GM12878 (cell line): ENCODE data around the gene SLCO3A1. TPM values are rescaled to one million over a fixed set of nuclear protein-coding genes. Genes with fewer than 3 reads are reported as not detected.

Experiments
- ATAC-seq: fragments of 200-7000 bp; cut with Tn5 transposase; 3 replicates; pipeline ENCODE4 v1.9.1; 2020; ENCODE audit warnings: mild to moderate bottlenecking, moderate library complexity
- BruUV-seq: library from RNA; stranded (reverse); fragments of 400-500 nt; replicated peaks from 2 replicates; lab custom pipeline; 2021; lab: Mats Ljungman, UMichigan
- CTCF ChIA-PET: fragments of 300-600 bp; sonication (Branson Sonifier 250); formaldehyde crosslinking; extraction: SDS; loops from one replicate; lab custom pipeline; 2021; ENCODE audit warnings: inconsistent platforms; lab: Yijun Ruan, JAX
- POLR2A ChIA-PET: fragments of 350-600 bp; formaldehyde crosslinking; extraction: SDS; loops from one replicate; lab custom pipeline; 2021; ENCODE audit warnings: inconsistent platforms; lab: Charles Lee
- RAD21 ChIA-PET: fragments of 300-600 bp; sonication (Branson Sonifier 250); formaldehyde crosslinking; loops from one replicate; lab custom pipeline; 2023; ENCODE audit warnings: antibody characterized with exemption; ENCODE audit not compliant: unreplicated experiment; lab: Charles Lee
- SMC1A ChIA-PET: fragments of 300-600 bp; sonication (Branson Sonifier 250); formaldehyde crosslinking; loops from one replicate; lab custom pipeline; 2023; ENCODE audit not compliant: unreplicated experiment, uncharacterized antibody; lab: Charles Lee
- DNase-seq: peaks from one replicate; pipeline ENCODE4 v3.0.0-alpha.2; 2011; ENCODE audit warnings: low read depth, low spot score
- FAIRE-seq: peaks from 3 replicates; lab custom pipeline; 2011; peaks lifted over from hg19 to GRCh38; lab: Jason Lieb, UNC
- H2AFZ ChIP-seq: 2 replicates; pipeline ENCODE4 v1.6.0; 2011; ENCODE audit warnings: low read depth, low read length, control low read depth; ENCODE audit not compliant: control insufficient read depth
- H3K27ac ChIP-seq: 2 replicates; pipeline ENCODE4 v1.5.1; 2011; ENCODE audit warnings: control low read depth; ENCODE audit not compliant: control insufficient read depth, insufficient read depth
- H3K27me3 ChIP-seq, 2 experiments: replicated peaks in 1 of 2; 2 replicates each; pipeline versions ENCODE4 v1.6.0 to v1.6.1; 2011; ENCODE audit warnings: low read length in 1 of 2; ENCODE audit not compliant: control insufficient read depth in 2 of 2, insufficient read depth in 2 of 2
- H3K36me3 ChIP-seq, 2 experiments: 2 replicates each; pipeline ENCODE4 v1.5.1; 2011; ENCODE audit warnings: low read length in 1 of 2; ENCODE audit not compliant: control insufficient read depth in 2 of 2, insufficient read depth in 2 of 2
- H3K4me1 ChIP-seq: 2 replicates; pipeline ENCODE4 v1.6.1; 2011; ENCODE audit warnings: mild to moderate bottlenecking, low read length, moderate library complexity, mixed read lengths; ENCODE audit not compliant: control insufficient read depth, insufficient read depth
- H3K4me2 ChIP-seq: 2 replicates; pipeline ENCODE4 v1.6.0; 2011; ENCODE audit warnings: control low read depth; ENCODE audit not compliant: control insufficient read depth, insufficient read depth
- H3K4me3 ChIP-seq: fragments of 200-600 bp; sonication (generic); 2 replicates; pipeline ENCODE4 v1.5.1; 2016
- H3K79me2 ChIP-seq: 2 replicates; pipeline ENCODE4 v1.6.0; 2011; ENCODE audit warnings: low read length; ENCODE audit not compliant: control insufficient read depth, insufficient read depth
- H3K9ac ChIP-seq: 2 replicates; pipeline ENCODE4 v1.8.0; 2011; ENCODE audit warnings: low read length, control low read depth, mixed read lengths; ENCODE audit not compliant: control insufficient read depth, insufficient read depth
- H3K9me3 ChIP-seq: replicated peaks from 3 replicates; pipeline ENCODE4 v1.5.1; 2011; ENCODE audit warnings: mild to moderate bottlenecking, low read length; ENCODE audit not compliant: control insufficient read depth, insufficient read depth
- H4K20me1 ChIP-seq: 2 replicates; pipeline ENCODE4 v1.6.0; 2011; ENCODE audit not compliant: control insufficient read depth, insufficient read depth
- ATF2 ChIP-seq: IDR thresholded peaks from 2 replicates; pipeline ENCODE4 v1.6.1; 2012; ENCODE audit warnings: low read length, inconsistent platforms
- GABPA ChIP-seq: IDR thresholded peaks from 2 replicates; pipeline ENCODE4 v1.6.1; 2014; ENCODE audit warnings: antibody characterized with exemption, low read depth, mild to moderate bottlenecking, inconsistent platforms
- IKZF1 ChIP-seq: fragments of 450-650 bp; conservative IDR thresholded peaks from 2 replicates; pipeline ENCODE4 v1.6.1; 2017; ENCODE audit warnings: antibody characterized with exemption, mild to moderate bottlenecking
- IKZF2 ChIP-seq, 2 experiments: fragments of 450-650 bp; IDR thresholded peaks; 2 replicates each; pipeline ENCODE4 v1.6.1; 2017; ENCODE audit warnings: mild to moderate bottlenecking in 2 of 2, moderate library complexity in 2 of 2
- MTA3 ChIP-seq: IDR thresholded peaks from 2 replicates; pipeline ENCODE4 v1.6.1; 2012; ENCODE audit warnings: low read length, inconsistent platforms, borderline replicate concordance
- MYB ChIP-seq: fragments of 150-350 bp; IDR thresholded peaks from 2 replicates; pipeline ENCODE4 v1.6.1; 2014; ENCODE audit warnings: mild to moderate bottlenecking, low read depth, low read length, borderline replicate concordance
- NFYA ChIP-seq: IDR thresholded peaks from 2 replicates; pipeline ENCODE4 v1.6.1; 2011; ENCODE audit warnings: low read depth, mild to moderate bottlenecking, low read length, improper control_type of control experiment, borderline replicate concordance
- PAX5 ChIP-seq: IDR thresholded peaks from 2 replicates; pipeline ENCODE4 v1.6.1; 2011; ENCODE audit warnings: low read depth, low read length, borderline replicate concordance
- RAD51 ChIP-seq: fragments of 450-650 bp; IDR thresholded peaks from 2 replicates; pipeline ENCODE4 v1.6.1; 2016; ENCODE audit warnings: moderate library complexity, mild to moderate bottlenecking, inconsistent platforms
- SIN3A ChIP-seq: IDR thresholded peaks from 2 replicates; pipeline ENCODE4 v1.6.1; 2012; ENCODE audit warnings: low read depth, low read length, improper control_type of control experiment
- SREBF2 ChIP-seq: IDR thresholded peaks from 2 replicates; pipeline ENCODE4 v1.6.1; 2012; ENCODE audit warnings: mild to moderate bottlenecking, low read length
- TBL1XR1 ChIP-seq: IDR thresholded peaks from 2 replicates; pipeline ENCODE4 v1.6.1; 2012; ENCODE audit warnings: low read depth, low read length, improper control_type of control experiment
- USF1 ChIP-seq: IDR thresholded peaks from 2 replicates; pipeline ENCODE4 v1.6.1; 2011; ENCODE audit warnings: borderline replicate concordance, low read depth, mild to moderate bottlenecking, moderate library complexity, mixed read lengths, low read length; ENCODE audit not compliant: insufficient read depth; ENCODE audit errors: extremely low read length
- ZNF274 ChIP-seq: IDR thresholded peaks from one replicate; pipeline ENCODE4 v1.8.0; 2011; ENCODE audit not compliant: insufficient read length, insufficient read depth
- ZNF592 ChIP-seq: fragments of 450-650 bp; IDR thresholded peaks from 2 replicates; pipeline ENCODE4 v1.6.1; 2017; ENCODE audit warnings: mild to moderate bottlenecking, moderate library complexity
- WGBS: methylation state at CpG from one replicate; pipeline ENCODE4 v1.1.6; 2016; ENCODE audit warnings: low lambda C conversion rate; ENCODE audit not compliant: insufficient replicate concordance, insufficient coverage; ENCODE audit errors: missing lambda C conversion rate; 5-methylcytosine and 5-hydroxymethylcytosine counted together
- in situ Hi-C: fragments of 300-500 bp; cut with MboI; formaldehyde crosslinking; loops from 9 replicates; pipeline ENCODE4 v1.14.3; 2018; ENCODE audit warnings: mixed read lengths
- intact Hi-C: fragments of 100-400 bp; cut with micrococcal nuclease; formaldehyde crosslinking; loops from one replicate; pipeline ENCODE4 v1.14.2; 2022; ENCODE audit not compliant: unreplicated experiment
- polyA plus RNA-seq, 11 experiments: library from polyadenylated mRNA; depleted of rRNA in 4 of 11; unstranded in 6 of 11; stranded (reverse) in 5 of 11; fragments of >200 nt; fragmentation: Nextera tagmentation in 4 of 11; fragmentation: Illumina TruSeq in 1 of 11; extraction: Ambion mirVana in 4 of 11; extraction: Trizol in 1 of 11; gene quantifications; 1 replicate in 1 of 11; 2 replicates in 10 of 11; pipeline versions ENCODE4 v1.2.1 to v1.2.3, GENCODE V29; 2011 to 2016; ENCODE audit warnings: inconsistent platforms in 2 of 11, missing spikeins in 2 of 11, low read depth in 1 of 11
- total RNA-seq, 4 experiments: library from RNA; depleted of rRNA in 3 of 4; stranded (reverse); fragments of >200 nt in 3 of 4; fragmentation: Illumina TruSeq in 1 of 4; extraction: Trizol in 1 of 4; gene quantifications; 2 replicates each; pipeline versions ENCODE4 v1.2.1 to v1.2.3, GENCODE V29; 2013 to 2021

Gene SLCO3A1
- total and polyA plus RNA-seq, 10 of the 15 experiments (the other 5 are each of a cell fraction or from before 2014, with no cell fraction given) = 0.05 to 5.9 (median 0.31) TPM

DNA sequence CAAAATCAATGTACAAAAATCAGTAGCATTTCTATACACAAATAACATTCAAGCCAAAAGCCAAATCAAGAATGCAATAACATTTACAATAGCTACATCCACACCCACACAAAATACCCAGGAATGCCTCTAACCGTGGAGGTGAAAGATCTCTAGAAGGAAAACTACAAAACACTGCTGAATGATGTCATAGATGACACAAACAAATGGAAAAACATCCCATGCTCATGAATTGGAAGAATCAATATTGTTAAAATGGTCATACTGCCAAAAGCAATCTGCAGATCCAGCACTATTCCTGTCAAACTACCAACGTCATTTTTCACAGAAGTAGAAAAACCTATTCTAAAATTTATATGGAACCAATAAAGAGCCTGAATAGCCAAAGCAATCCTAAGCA is 143.7 kb downstream of the SLCO3A1 start:
- intact Hi-C loops = no loop called here
- BruUV-seq = no TSS peak
- WGBS = 0% methylated on average over 2 of the region's 2 CpGs
- Histone ChIP-seq H3K9ac (no peak overlapping the region), H4K20me1 (no peaks in the 10 kb centered on the region), H3K79me2 (no peaks in the 10 kb centered on the region), H3K4me2 (no peak overlapping the region), H3K36me3 (no peaks in the 10 kb centered on the region), H2AFZ (no peak overlapping the region), H3K4me3 (no peak overlapping the region), H3K4me1 (no peaks in the 10 kb centered on the region), H3K9me3 (no peaks in the 10 kb centered on the region), H3K27ac (no peak overlapping the region), H3K27me3 (no peaks in the 10 kb centered on the region; a peak in 2 of 4 replicates)
- CTCF ChIA-PET = interaction anchor here (1.0 kb wide), 1 partner anchor 291 kb away, joined by 3 read pairs; no protein-coding TSS in a partner anchor
- FAIRE-seq (no peak), ATAC-seq (no peak), DNase-seq (no peak)
- in situ Hi-C loops = no loop called here
- RAD21 ChIA-PET = no interaction called here
- SMC1A ChIA-PET = no interaction called here
- POLR2A ChIA-PET = no interaction called here
- TF ChIP-seq ATF2 (no peak), TBL1XR1 (no peak), SREBF2 (no peak), PAX5 (no peak), IKZF1 (no peak), MYB (no peak), IKZF2 (IDR thresholded peaks at IDR 0.05) (no peak), ZNF592 (no peak), USF1 (no peak), NFYA (no peak), MTA3 (no peak), ZNF274 (no peak), GABPA (no peak), RAD51 (no peak), SIN3A (no peak)
